GM18907 (cell line): ENCODE results near the gene SMIM28.
"Not testable (repeated sequence)": the region's sequence is repeated elsewhere in the genome, so short reads cannot be mapped to it uniquely, and the experiment has no call there.

ENCODE experiments used
- ATAC-seq: cut with Tn5 transposase; IDR thresholded peaks from one replicate; pipeline ENCODE4 v1.9.1; 2021; ENCODE audit warnings: mild to moderate bottlenecking, moderate library complexity; ENCODE audit not compliant: unreplicated experiment

SMIM28 gene

GRCh38 chr6:138377844-138378243, at the start of gene SMIM28:
Gene SMIM28, plus strand, starts transcription at chr6:138377905. Its CDS starts 168 bp downstream, at chr6:138378073.
- no peak for ATAC-seq

GRCh38 chr6:138328210-138328609, 49.5 kb upstream of the SMIM28 start:
- ATAC-seq = no peak

- ATAC-seq = no peak
These were observed 46.9 kb upstream of the SMIM28 start for GRCh38 chr6:138330763-138331162.

GRCh38 chr6:138331444-138331843, 46.3 kb upstream of the SMIM28 start:
- no peak for ATAC-seq

- no peak for ATAC-seq
These were observed 45.7 kb upstream of the SMIM28 start for GRCh38 chr6:138331984-138332383.

GRCh38 chr6:138334000-138334399, 43.7 kb upstream of the SMIM28 start:
- ATAC-seq = no peak

- no peak for ATAC-seq
These were observed 42.7 kb upstream of the SMIM28 start for GRCh38 chr6:138334963-138335362.

GRCh38 chr6:138336221-138336620, 41.5 kb upstream of the SMIM28 start:
- no peak for ATAC-seq

GRCh38 chr6:138337076-138337475, 40.6 kb upstream of the SMIM28 start:
- no peak for ATAC-seq

GRCh38 chr6:138339024-138339423, 38.7 kb upstream of the SMIM28 start:
- no peak for ATAC-seq

- ATAC-seq = no peak
These were observed 36.5 kb upstream of the SMIM28 start for GRCh38 chr6:138341176-138341575.

GRCh38 chr6:138343112-138343511, 34.6 kb upstream of the SMIM28 start:
- no peak for ATAC-seq

GRCh38 chr6:138345565-138346285, 32.0 kb upstream of the SMIM28 start:
- ATAC-seq = no peak

GRCh38 chr6:138346302-138347195, 31.2 kb upstream of the SMIM28 start:
- no peak for ATAC-seq

- no peak for ATAC-seq
These were observed 29.8 kb upstream of the SMIM28 start for GRCh38 chr6:138347864-138348263.

GRCh38 chr6:138349891-138350290, 27.8 kb upstream of the SMIM28 start:
- ATAC-seq = no peak

- ATAC-seq = no peak
These were observed 19.8 kb upstream of the SMIM28 start for GRCh38 chr6:138357928-138358327.

GRCh38 chr6:138368684-138369083, 9.0 kb upstream of the SMIM28 start:
- ATAC-seq = not testable (repeated sequence)

- ATAC-seq = no peak
These were observed 6.9 kb upstream of the SMIM28 start for GRCh38 chr6:138370631-138371451.

GRCh38 chr6:138371452-138371711, 6.3 kb upstream of the SMIM28 start:
- ATAC-seq = no peak

- ATAC-seq = no peak
These were observed 6.0 kb upstream of the SMIM28 start for GRCh38 chr6:138371720-138372119.
